ENCODE results near the gene CTNNA2.

- no peak for TF ChIP-seq CTCF (IDR thresholded peaks at IDR 0.05)
- no peak for TF ChIP-seq POLR2AphosphoS5 (IDR thresholded peaks at IDR 0.05)
Measured at GRCh38 chr2:80489717-80490116, 976.9 kb downstream of the CTNNA2 start.

All from transverse colon (tissue), 4 donors.